ENCODE data around the gene CCDC7. TPM values are rescaled to one million over a fixed set of nuclear protein-coding genes. Genes with fewer than 3 reads are reported as not detected.
"Not testable (repeated sequence)": the region's sequence is repeated elsewhere in the genome, so short reads cannot be mapped to it uniquely, and the experiment has no call there.

Gene CCDC7
- 0.35 TPM for polyA plus RNA-seq (2013, experiment 1 of 2)
- 0.35 TPM for polyA plus RNA-seq (2013, experiment 2 of 2)

DNA sequence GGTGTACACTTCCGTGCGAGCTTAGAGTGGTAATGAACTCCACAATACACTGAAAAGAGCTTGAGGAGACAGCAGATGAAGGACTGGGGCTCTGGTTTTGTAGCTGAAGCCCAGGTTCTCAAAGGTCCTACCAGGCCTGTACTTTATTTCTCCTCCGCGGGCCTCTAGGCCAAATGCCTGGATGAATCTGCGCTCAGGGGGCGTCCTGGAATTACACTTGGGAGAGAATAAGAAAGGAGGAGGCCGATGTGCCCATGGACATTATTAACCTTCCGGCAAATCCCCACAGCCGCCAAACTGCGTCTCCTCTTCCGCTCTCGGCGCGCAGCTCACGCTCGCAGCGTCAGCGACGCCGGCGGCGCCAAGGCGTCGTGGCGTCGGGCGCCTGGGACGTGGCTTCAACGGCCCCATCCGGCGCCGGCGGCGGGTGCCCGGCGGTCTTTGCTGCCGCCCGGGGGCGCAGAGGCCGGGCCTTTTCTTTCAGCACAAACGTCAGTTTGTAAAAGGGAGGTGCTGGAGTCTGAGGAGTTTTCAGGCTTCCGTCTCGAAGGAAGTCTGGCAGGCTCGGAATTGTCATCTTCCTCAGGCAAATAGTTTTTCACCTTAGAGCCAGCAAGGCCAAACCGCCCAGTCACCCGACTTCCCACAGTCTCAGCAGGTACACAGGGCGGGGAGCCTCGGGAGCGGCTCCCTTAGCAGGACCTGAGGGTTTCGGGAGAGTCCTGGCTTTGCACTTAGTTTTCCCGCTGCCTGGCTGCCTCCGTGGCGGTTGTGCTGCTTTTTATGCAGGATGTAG is at the start of gene CCDC7:
Gene CCDC7 (plus strand): TSS at position 401 of the 796 bp plus-strand sequence. CDS start 5,503 bp downstream, outside the sequence.
- Histone ChIP-seq H3K4ac (ENCODE audit: low read length) (no peak within 1 kb of the TSS), H3K14ac (ENCODE audit: low read length) (no peak within 1 kb of the TSS), H2AFZ (ENCODE audit: low read length) (peak within 1 kb of the TSS; percentile 93), H3K27me3 (ENCODE audit: control insufficient read depth in 3 of 3, insufficient read depth in 3 of 3, low read depth in 1 of 3, low read length in 3 of 3) (peaks cover 0 to 3% (median 0%) of the 10 kb centered on the region in 3 experiments), H3K36me3 (replicated peaks in 1 of 2; ENCODE audit: control insufficient read depth in 2 of 2, insufficient read depth in 2 of 2, low read length in 2 of 2) (no peaks in the 10 kb centered on the region), H3K23ac (ENCODE audit: low read depth, low read length, poor library complexity) (peak within 1 kb of the TSS; percentile 81), H3K9ac (ENCODE audit: low read depth, low read length, poor library complexity) (peak within 1 kb of the TSS; percentile 88), H2BK12ac (ENCODE audit: low read length) (no peak within 1 kb of the TSS), H2BK15ac (ENCODE audit: low read length) (no peak within 1 kb of the TSS), H2BK5ac (ENCODE audit: low read length) (no peak within 1 kb of the TSS), H3K18ac (ENCODE audit: low read length) (peak within 1 kb of the TSS; percentile 76), H3K4me3 (ENCODE audit: low read length in 2 of 2) (peak within 1 kb of the TSS; percentile 65 to 79), H4K91ac (ENCODE audit: low read depth, low read length, poor library complexity) (no peak within 1 kb of the TSS), H3K4me2 (ENCODE audit: insufficient read depth, low read length, poor library complexity, severe bottlenecking) (peak within 1 kb of the TSS; percentile 88), H3K27ac (replicated peaks; ENCODE audit: low read length) (peak within 1 kb of the TSS; percentile 70), H3K4me1 (ENCODE audit: control insufficient read depth in 2 of 2, insufficient read depth in 1 of 2, low read depth in 1 of 2, low read length in 2 of 2) (peaks cover 0 to 1% of the 10 kb centered on the region in 2 donors), H4K8ac (ENCODE audit: low read depth, low read length) (no peak within 1 kb of the TSS), H3K79me1 (ENCODE audit: low read depth, low read length) (no peaks in the 10 kb centered on the region), H2BK120ac (ENCODE audit: low read depth, low read length) (no peak within 1 kb of the TSS), H2AK5ac (ENCODE audit: low read depth, low read length) (no peak within 1 kb of the TSS), H3K9me3 (replicated peaks in 1 of 2; ENCODE audit: control insufficient read depth in 2 of 2, insufficient read depth in 1 of 2, low read depth in 1 of 2, low read length in 2 of 2) (peaks cover 0 to 3% of the 10 kb centered on the region in 2 donors)
- WGBS, 2 donors (ENCODE audit: extremely low coverage in 2 of 2, insufficient read length in 2 of 2, insufficient replicate concordance in 1 of 2) = no CpG with 5 or more reads among the region's 53 CpGs
- peak; percentile 75 for DNase-seq (ENCODE audit: low spot score)

DNA sequence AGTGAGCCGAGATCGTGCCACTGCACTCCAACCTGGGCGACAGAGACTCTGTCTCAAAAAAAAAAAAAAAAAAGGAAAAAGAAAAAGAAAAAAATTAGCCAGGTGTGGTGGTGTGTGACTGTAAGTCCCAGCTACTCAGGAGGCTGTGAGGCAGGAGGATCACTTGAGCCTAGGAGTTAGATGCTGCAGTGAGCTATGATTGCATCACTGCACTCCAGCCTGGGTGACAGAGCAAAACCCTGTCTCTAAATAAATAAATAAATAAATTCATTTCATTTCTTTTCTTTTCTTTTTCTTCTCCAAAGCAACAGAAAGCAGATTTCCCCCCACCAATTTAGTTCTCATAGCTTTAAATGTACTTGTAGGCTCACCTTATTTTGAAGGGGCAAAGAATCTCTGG is 48.8 kb upstream of the CCDC7 start:
- not testable (repeated sequence) for H3K36me3 ChIP-seq (replicated peaks in 1 of 2; ENCODE audit: control insufficient read depth in 2 of 2, insufficient read depth in 2 of 2, low read length in 2 of 2); H3K4me1 ChIP-seq (ENCODE audit: control insufficient read depth in 2 of 2, insufficient read depth in 1 of 2, low read depth in 1 of 2, low read length in 2 of 2); H3K4me2 ChIP-seq (ENCODE audit: insufficient read depth, low read length, poor library complexity, severe bottlenecking); H4K91ac ChIP-seq (ENCODE audit: low read depth, low read length, poor library complexity); H2AFZ ChIP-seq (ENCODE audit: low read length); H3K9ac ChIP-seq (ENCODE audit: low read depth, low read length, poor library complexity); H2BK12ac ChIP-seq (ENCODE audit: low read length); H4K8ac ChIP-seq (ENCODE audit: low read depth, low read length); H3K27ac ChIP-seq (replicated peaks; ENCODE audit: low read length); H2BK120ac ChIP-seq (ENCODE audit: low read depth, low read length); H3K18ac ChIP-seq (ENCODE audit: low read length); DNase-seq (ENCODE audit: low spot score); H3K23ac ChIP-seq (ENCODE audit: low read depth, low read length, poor library complexity); H3K9me3 ChIP-seq (replicated peaks in 1 of 2; ENCODE audit: control insufficient read depth in 2 of 2, insufficient read depth in 1 of 2, low read depth in 1 of 2, low read length in 2 of 2); H3K4ac ChIP-seq (ENCODE audit: low read length); H3K14ac ChIP-seq (ENCODE audit: low read length); H3K27me3 ChIP-seq (ENCODE audit: control insufficient read depth in 3 of 3, insufficient read depth in 3 of 3, low read depth in 1 of 3, low read length in 3 of 3); H2BK15ac ChIP-seq (ENCODE audit: low read length); H3K4me3 ChIP-seq (ENCODE audit: low read length in 2 of 2); H2AK5ac ChIP-seq (ENCODE audit: low read depth, low read length); H3K79me1 ChIP-seq (ENCODE audit: low read depth, low read length); H2BK5ac ChIP-seq (ENCODE audit: low read length)
- WGBS, 2 donors (ENCODE audit: extremely low coverage in 2 of 2, insufficient read length in 2 of 2, insufficient replicate concordance in 1 of 2) = no CpG with 5 or more reads among the region's 3 CpGs

DNA sequence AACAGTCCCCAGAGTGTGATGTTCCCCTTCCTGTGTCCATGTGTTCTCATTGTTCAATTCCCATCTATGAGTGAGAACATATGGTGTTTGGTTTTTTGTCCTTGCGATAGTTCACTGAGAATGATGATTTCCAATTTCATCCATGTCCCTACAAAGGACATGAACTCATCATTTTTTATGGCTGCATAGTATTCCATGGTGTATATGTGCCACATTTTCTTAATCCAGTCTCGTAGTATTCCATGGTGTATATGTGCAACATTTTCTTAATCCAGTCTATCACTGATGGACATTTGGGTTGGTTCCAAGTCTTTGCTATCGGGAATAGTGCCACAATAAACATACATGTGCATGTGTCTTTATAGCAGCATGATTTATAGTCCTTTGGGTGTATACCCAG is 46.2 kb upstream of the CCDC7 start:
- H3K27ac ChIP-seq (replicated peaks; ENCODE audit: low read length); H3K36me3 ChIP-seq (replicated peaks in 1 of 2; ENCODE audit: control insufficient read depth in 2 of 2, insufficient read depth in 2 of 2, low read length in 2 of 2); H3K4me3 ChIP-seq (ENCODE audit: low read length in 2 of 2); H3K4ac ChIP-seq (ENCODE audit: low read length); H3K4me2 ChIP-seq (ENCODE audit: insufficient read depth, low read length, poor library complexity, severe bottlenecking); H4K8ac ChIP-seq (ENCODE audit: low read depth, low read length); H2BK5ac ChIP-seq (ENCODE audit: low read length); H2AK5ac ChIP-seq (ENCODE audit: low read depth, low read length); H2BK120ac ChIP-seq (ENCODE audit: low read depth, low read length); H2AFZ ChIP-seq (ENCODE audit: low read length); H3K79me1 ChIP-seq (ENCODE audit: low read depth, low read length); H3K14ac ChIP-seq (ENCODE audit: low read length); H2BK12ac ChIP-seq (ENCODE audit: low read length); H3K4me1 ChIP-seq (ENCODE audit: control insufficient read depth in 2 of 2, insufficient read depth in 1 of 2, low read depth in 1 of 2, low read length in 2 of 2); H3K27me3 ChIP-seq (ENCODE audit: control insufficient read depth in 3 of 3, insufficient read depth in 3 of 3, low read depth in 1 of 3, low read length in 3 of 3); H2BK15ac ChIP-seq (ENCODE audit: low read length); H3K18ac ChIP-seq (ENCODE audit: low read length); DNase-seq (ENCODE audit: low spot score); H4K91ac ChIP-seq (ENCODE audit: low read depth, low read length, poor library complexity); H3K9ac ChIP-seq (ENCODE audit: low read depth, low read length, poor library complexity); H3K9me3 ChIP-seq (replicated peaks in 1 of 2; ENCODE audit: control insufficient read depth in 2 of 2, insufficient read depth in 1 of 2, low read depth in 1 of 2, low read length in 2 of 2); H3K23ac ChIP-seq (ENCODE audit: low read depth, low read length, poor library complexity): not testable (repeated sequence)
- WGBS, 2 donors (ENCODE audit: extremely low coverage in 2 of 2, insufficient read length in 2 of 2, insufficient replicate concordance in 1 of 2) = no CpG with 5 or more reads among the region's 3 CpGs

DNA sequence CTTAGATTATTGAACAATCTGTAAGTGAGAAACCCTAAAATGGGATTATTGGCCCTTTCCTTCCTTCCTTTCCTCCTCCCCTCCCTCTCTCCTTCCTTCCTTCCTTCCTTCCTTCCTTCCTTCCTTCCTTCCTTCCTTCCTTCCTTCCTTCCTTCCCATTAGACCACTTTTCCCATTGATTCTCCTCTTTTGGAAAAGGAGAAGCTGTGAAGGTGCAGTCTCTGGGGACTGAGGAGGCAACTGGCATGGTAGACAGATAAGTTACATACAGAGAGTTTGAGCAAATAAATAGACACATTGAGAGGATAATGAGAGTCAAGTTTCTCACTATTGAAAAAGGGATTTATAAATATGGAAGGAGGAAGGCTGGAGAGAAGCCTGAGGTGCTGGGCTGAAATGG is 45.0 kb upstream of the CCDC7 start:
- Histone ChIP-seq H2AK5ac (ENCODE audit: low read depth, low read length) (no peak overlapping the region), H3K9ac (ENCODE audit: low read depth, low read length, poor library complexity) (no peak overlapping the region), H2BK5ac (ENCODE audit: low read length) (no peak overlapping the region), H3K4me2 (ENCODE audit: insufficient read depth, low read length, poor library complexity, severe bottlenecking) (no peak overlapping the region), H3K36me3 (replicated peaks in 1 of 2; ENCODE audit: control insufficient read depth in 2 of 2, insufficient read depth in 2 of 2, low read length in 2 of 2) (no peaks in the 10 kb centered on the region), H3K9me3 (replicated peaks in 1 of 2; ENCODE audit: control insufficient read depth in 2 of 2, insufficient read depth in 1 of 2, low read depth in 1 of 2, low read length in 2 of 2) (no peaks in the 10 kb centered on the region), H3K27ac (replicated peaks; ENCODE audit: low read length) (no peak overlapping the region), H3K4me3 (ENCODE audit: low read length in 2 of 2) (no peak overlapping the region), H2BK15ac (ENCODE audit: low read length) (no peak overlapping the region), H3K79me1 (ENCODE audit: low read depth, low read length) (no peaks in the 10 kb centered on the region), H3K18ac (ENCODE audit: low read length) (no peak overlapping the region), H3K4ac (ENCODE audit: low read length) (no peak overlapping the region), H3K4me1 (ENCODE audit: control insufficient read depth in 2 of 2, insufficient read depth in 1 of 2, low read depth in 1 of 2, low read length in 2 of 2) (no peaks in the 10 kb centered on the region), H4K91ac (ENCODE audit: low read depth, low read length, poor library complexity) (no peak overlapping the region), H2BK12ac (ENCODE audit: low read length) (no peak overlapping the region), H3K14ac (ENCODE audit: low read length) (no peak overlapping the region), H3K23ac (ENCODE audit: low read depth, low read length, poor library complexity) (no peak overlapping the region), H3K27me3 (ENCODE audit: control insufficient read depth in 3 of 3, insufficient read depth in 3 of 3, low read depth in 1 of 3, low read length in 3 of 3) (no peaks in the 10 kb centered on the region), H2AFZ (ENCODE audit: low read length) (no peak overlapping the region), H4K8ac (ENCODE audit: low read depth, low read length) (no peak overlapping the region), H2BK120ac (ENCODE audit: low read depth, low read length) (no peak overlapping the region)
- no peak for DNase-seq (ENCODE audit: low spot score)
